Measurements from ENCODE around the gene PDGFC.

Gene PDGFC

GRCh38 chr4:156778606-156779005 is 193.0 kb downstream of the PDGFC start:
- peak; percentile 71 for DNase-seq

- peak; percentile 43 for DNase-seq
Observed at GRCh38 chr4:156778093-156778492, 193.5 kb downstream of the PDGFC start.

GRCh38 chr4:156775813-156776212 is 195.8 kb downstream of the PDGFC start:
- DNase-seq: no peak

GRCh38 chr4:156774422-156774821 is 197.2 kb downstream of the PDGFC start:
- DNase-seq: peak; percentile 89

- peak; percentile 82 for DNase-seq
Observed at GRCh38 chr4:156773648-156774357, 197.8 kb downstream of the PDGFC start.

GRCh38 chr4:156771171-156771837 is 200.3 kb downstream of the PDGFC start:
- DNase-seq: peak; percentile 63

- no peak for DNase-seq
Observed at GRCh38 chr4:156770140-156770539, 201.5 kb downstream of the PDGFC start.

- no peak for DNase-seq
Observed at GRCh38 chr4:156767911-156768415, 203.6 kb downstream of the PDGFC start.

- DNase-seq: peak; percentile 61
Observed at GRCh38 chr4:156766846-156767245, 204.8 kb downstream of the PDGFC start.

- no peak for DNase-seq
Observed at GRCh38 chr4:156765277-156765676, 206.3 kb downstream of the PDGFC start.

GRCh38 chr4:156764846-156765245 is 206.8 kb downstream of the PDGFC start:
- DNase-seq: no peak

- DNase-seq: peak; percentile 79
Observed at GRCh38 chr4:156764145-156764544, 207.5 kb downstream of the PDGFC start.

GRCh38 chr4:156763511-156763910 is 208.1 kb downstream of the PDGFC start:
- peak; percentile 17 for DNase-seq

GRCh38 chr4:156762851-156763250 is 208.7 kb downstream of the PDGFC start:
- DNase-seq: no peak

GRCh38 chr4:156756118-156756517 is 215.5 kb downstream of the PDGFC start:
- DNase-seq: no peak

- peak; percentile 64 for DNase-seq
Observed at GRCh38 chr4:156754832-156755570, 216.6 kb downstream of the PDGFC start.

GRCh38 chr4:156751486-156751885 is 220.1 kb downstream of the PDGFC start:
- peak; percentile 79 for DNase-seq

GRCh38 chr4:156749426-156750403 is 221.9 kb downstream of the PDGFC start:
- DNase-seq: no peak

- no peak for DNase-seq
Observed at GRCh38 chr4:156746111-156746510, 225.5 kb downstream of the PDGFC start.

GRCh38 chr4:156738766-156739165 is 232.8 kb downstream of the PDGFC start:
- DNase-seq: no peak

GRCh38 chr4:156734965-156735895 is 236.4 kb downstream of the PDGFC start:
- peak; percentile 80 for DNase-seq
